Testis (tissue), 2 donors: ENCODE measurements around the gene PDE7B.
"Not testable (repeated sequence)": the region's sequence is repeated elsewhere in the genome, so short reads cannot be mapped to it uniquely, and the experiment has no call there.

ENCODE experiments used
- CTCF ChIP-seq, 3 experiments: fragments of 450-650 bp in 2 of 3; fragments of 200-600 bp in 1 of 3; sonication (generic) in 1 of 3; IDR thresholded peaks; one replicate each; pipeline ENCODE4 v1.5.1; 2016 to 2019; ENCODE audit warnings: antibody characterized with exemption in 3 of 3, mild to moderate bottlenecking in 2 of 3, moderate library complexity in 1 of 3
- POLR2A ChIP-seq: fragments of 450-650 bp; IDR thresholded peaks from one replicate; pipeline ENCODE4 v1.6.1; 2017; ENCODE audit warnings: antibody characterized with exemption, mild to moderate bottlenecking, moderate library complexity

GRCh38 chr6:136139111-136139510 is 287.6 kb downstream of the PDE7B start:
- not testable (repeated sequence) for TF ChIP-seq CTCF (IDR thresholded peaks at IDR 0.05); POLR2A
